ENCODE data around the gene ATP11B.
A peak's percentile ranks its signal among the peaks of the same experiment; 100 is the strongest.
"Not testable (repeated sequence)": the region's sequence is repeated elsewhere in the genome, so short reads cannot be mapped to it uniquely, and the experiment has no call there.

ATP11B gene

DNA sequence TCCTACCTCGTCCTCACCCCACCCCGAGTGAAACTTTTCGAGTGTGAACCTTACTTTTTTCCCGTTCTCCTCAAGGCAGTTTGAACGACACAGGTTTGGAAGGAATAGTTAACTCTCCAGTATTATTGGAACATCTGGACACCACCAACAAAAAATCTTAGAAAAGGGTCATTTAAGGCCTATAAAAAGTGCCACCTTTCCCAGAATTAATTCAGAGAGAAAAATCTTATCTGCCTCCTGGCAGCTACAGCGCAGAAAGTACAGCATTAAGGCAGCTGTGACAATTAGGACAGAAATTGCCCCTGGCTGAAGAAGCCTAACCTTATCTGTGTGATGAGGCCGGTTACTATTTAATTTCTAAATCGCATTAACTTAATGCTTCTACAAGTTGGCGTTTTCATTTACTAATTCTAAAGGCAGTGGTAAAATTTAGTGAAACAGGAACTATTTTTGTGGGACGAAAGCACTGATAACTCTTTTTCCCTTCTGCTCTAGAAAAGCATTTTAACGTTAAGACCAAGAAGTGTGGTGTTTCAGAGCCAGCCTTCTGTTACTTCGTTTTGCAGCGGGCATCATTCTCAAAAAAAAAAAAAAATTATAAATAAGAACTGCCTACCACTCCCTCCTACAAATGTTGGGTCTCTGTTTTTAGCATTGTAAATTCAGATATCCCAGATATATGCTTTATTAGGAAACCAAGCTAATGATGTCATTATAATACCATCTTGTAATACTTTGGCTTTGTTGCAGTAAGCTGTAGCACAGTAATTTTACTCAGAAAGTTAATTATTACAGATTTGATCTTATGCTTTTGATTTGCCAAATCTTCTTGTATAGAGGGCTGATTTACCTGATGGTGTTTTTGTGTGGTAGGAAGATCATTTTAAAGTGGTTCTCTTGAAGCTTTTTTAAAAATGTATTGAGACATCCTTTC is 1.4 kb downstream of the ATP11B start:
- no peak for DNase-seq (ENCODE audit: low read depth in 2 of 2)

DNA sequence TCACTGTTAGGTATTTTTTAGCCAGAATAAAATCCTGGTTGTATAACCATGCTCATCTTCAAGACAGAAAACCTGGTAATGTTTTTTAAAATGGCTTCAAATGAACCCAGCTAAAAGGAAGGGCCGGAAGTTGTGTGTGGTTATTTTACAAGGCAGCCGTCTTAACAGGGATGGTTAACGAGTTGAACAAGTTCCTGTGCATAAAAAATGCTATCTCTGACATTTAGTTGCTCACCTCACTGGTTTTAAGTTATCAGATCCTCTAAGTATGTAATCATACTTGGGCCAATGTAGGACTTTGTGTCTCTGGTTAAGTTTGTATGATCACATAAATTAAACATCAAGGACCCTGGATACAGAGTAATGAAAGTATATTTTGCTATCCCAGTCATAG is 2.1 kb downstream of the ATP11B start:
- peak; percentile 7 to 16 for DNase-seq (ENCODE audit: low read depth in 2 of 2)

DNA sequence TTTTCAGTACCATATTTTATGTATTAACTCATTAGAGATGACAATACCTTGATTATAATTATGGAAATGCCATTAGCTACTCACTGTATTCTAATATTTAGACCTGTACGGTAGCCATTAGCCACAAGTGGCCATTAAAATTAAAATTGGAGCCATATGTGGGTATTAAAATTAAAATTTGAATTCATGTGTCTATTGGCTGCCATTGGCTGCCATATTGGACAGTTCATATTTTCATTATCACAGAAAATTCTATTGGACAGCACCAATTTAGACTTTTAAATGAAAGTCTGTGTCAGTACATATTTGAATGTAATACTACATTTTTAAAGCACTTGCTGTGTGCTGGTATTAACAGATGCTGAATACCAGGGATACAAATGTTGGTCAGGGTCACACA is 3.0 kb downstream of the ATP11B start:
- no peak for DNase-seq (ENCODE audit: low read depth in 2 of 2)

DNA sequence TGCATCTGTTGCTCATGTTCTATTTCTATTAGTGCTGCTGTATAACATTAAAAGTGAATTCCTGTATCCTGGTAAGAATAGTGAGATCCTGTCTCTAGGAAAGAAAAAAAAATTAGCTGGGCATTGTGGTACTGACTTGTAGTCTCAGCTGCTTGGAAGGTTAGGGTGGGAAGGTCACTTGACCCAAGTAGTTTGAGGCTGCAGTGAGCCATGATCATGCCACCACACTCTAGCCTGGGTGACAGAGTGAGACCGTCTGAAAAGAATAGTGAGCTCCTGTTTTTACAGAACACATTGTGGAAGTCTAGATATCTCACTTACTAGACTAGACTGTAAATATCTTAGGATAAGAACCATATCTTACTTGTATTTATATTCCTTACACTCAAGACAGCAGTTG is 4.6 kb downstream of the ATP11B start:
- DNase-seq (ENCODE audit: low read depth in 2 of 2): no peak

DNA sequence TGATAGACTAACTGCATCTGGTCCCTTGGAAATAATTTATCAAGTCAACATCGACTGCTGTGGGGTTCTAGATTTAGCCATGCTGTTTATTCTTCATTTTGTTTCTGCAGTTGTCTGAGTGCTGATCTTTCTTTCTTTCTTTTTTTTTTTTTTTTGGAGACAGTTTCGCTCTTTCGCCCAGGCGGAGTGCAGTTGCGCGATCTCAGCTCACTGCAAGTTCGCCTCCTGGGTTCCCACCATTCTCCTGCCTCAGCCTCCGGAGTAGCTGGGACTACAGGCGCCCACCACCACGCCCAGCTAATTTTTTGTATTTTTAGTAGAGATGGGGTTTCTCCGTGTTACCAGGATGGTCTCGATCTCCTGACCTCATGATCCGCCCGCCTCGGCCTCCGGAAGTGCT is 5.8 kb downstream of the ATP11B start:
- DNase-seq (ENCODE audit: low read depth in 2 of 2): not testable (repeated sequence)

DNA sequence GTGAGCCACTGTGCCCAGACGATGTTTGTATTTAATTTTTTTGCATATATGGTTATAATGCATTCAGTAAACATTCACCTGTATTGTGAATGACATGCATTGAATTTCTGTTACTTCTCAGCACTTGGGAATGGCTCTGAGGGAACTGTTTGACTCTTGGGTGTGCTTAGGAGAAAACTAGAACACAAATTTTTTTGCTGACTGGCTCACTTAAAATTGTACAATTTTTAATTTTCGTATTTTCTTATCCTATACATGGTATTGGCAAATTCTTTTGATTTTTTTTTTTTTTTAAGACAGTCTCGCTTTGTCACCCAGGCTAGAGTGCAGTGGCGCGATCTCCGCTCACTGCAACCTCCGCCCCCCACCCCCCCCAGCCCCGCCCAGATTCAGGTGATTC is 7.2 kb downstream of the ATP11B start:
- no peak for DNase-seq (ENCODE audit: low read depth in 2 of 2)

DNA sequence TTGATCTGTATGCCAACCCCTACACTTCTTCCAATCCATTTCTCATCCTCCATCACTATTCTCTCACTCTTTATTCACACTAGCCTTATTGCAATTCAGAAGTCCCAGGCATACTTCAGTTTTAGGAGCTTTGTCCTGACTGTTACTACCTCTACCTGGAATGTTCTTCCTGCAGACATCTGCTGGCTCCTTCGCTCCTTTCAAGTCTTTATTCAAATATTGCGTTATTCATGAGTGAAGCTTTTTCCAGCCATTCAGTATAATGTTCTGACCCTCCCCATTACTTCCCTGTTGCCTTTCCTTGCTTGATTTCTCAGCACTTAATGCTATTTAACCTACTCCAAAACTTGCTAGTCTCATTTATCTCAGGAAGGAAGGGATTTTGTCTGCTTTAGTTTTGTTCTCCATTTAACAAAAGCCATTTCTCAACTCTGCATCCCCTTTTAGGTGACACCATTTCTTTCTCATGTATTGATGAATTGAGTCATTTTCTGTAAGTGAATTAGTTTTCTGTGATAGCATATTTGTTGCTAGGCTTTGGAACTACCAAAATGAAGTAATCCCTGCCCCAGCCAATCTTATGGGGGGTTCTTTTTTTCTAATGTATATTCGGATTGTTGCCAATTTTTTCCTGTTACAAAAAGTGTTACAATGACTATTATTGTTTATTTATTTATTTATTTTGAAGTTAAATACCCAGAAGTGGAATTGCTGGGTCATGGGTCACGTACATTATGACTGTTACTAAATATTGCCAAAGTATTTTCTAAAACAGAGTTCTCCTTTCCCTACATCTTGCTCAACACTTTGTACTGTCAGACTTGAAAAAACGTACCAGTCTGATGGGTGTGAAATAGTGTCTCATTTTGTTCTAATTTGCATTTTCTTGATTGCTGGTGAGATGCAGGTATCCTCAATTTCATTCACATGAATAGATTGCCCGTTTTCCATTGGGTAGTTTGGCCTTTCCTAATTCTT is 9.4 kb downstream of the ATP11B start:
- DNase-seq (ENCODE audit: low read depth in 2 of 2): no peak

DNA sequence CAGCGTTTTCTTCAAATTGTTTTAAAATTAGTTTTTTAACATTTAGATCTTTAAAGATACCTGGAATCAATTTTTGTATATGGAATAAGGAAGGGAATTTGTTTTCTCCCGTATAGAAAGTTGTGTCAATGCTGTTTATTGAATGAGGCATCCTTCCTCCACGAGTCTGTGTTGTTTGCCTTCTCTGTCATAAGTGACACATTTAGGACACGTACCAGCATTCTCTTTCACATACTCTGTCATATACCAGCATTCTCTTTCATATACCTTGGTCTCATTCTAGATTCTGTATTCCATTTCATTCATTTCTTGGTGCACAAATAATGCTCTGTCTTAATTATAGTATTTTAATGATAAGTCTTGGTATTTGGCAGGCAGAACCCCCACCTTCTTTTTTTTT is 10.3 kb downstream of the ATP11B start:
- DNase-seq (ENCODE audit: low read depth in 2 of 2): no peak

DNA sequence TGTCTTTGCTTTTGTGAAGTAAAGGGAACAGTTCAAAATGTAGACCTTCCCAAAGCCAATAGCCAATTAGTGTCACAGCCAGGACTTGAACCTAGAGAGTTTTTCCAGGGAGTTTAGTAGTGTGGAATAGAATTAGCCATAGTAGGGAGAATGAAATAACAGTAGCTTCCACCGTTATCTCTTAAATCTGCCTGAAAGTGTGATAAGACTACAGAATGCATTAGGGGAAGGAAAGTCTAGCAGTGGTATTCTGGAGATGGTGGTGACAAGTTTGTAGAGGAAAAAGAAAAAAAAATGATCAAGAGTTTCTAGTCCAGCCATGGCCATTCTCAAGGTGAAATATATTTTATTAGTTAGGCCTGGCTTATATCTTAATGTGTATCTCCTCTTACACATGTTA is 13.8 kb downstream of the ATP11B start:
- no peak for DNase-seq (ENCODE audit: low read depth in 2 of 2)

DNA sequence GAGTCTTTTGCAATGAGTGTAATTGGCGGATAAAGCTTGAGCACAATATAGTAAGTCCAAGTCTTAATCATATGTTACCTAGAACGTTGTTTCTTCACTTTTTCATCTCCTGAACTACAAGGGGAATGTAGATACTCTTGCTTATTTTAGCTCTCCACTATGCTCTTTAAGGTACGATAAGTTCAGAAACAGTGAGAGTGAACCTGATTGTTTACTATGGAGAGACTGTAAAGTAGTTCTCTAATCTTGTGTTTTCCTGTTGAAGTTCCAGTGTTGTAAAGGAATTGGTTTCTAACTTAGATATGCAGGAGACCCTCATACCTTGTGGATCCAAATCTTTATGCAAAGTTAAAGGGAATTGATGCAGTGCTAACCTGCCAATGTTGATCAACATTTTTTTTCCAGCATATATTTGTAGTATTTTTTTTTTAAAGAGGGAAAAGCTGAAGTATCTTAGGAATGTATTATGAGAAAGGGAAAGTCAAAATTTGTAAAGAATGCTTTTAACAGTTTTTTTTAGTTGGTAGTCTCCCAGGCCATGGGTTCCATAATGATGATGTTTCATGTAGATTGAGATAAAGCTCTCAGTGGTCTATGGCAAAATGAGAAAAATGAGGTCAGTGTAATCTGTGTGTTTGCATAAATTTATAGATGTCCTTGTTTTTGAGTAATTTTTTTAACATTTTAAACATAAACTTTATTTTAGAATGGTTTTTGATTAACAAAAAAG is 14.9 kb downstream of the ATP11B start:
- DNase-seq (ENCODE audit: low read depth in 2 of 2): no peak

DNA sequence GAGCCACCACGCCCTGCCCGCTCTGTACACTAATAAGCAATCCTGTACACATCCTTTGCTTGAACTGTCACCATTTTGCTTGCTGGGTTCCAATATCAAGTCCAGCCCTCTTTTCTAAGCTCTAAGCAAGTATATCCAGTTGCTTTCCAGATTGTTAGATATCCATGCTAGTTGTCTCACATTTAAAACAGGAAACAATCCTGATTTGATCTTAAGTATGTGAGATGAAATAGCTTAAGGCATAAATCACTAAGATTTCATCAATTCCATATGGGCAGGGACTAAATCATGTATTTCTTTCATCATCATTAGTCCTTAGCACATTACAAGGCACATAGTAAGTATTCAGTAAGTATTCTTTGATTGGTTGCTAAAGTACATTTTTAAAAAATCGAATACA is 16.2 kb downstream of the ATP11B start:
- DNase-seq (ENCODE audit: low read depth in 2 of 2): no peak

DNA sequence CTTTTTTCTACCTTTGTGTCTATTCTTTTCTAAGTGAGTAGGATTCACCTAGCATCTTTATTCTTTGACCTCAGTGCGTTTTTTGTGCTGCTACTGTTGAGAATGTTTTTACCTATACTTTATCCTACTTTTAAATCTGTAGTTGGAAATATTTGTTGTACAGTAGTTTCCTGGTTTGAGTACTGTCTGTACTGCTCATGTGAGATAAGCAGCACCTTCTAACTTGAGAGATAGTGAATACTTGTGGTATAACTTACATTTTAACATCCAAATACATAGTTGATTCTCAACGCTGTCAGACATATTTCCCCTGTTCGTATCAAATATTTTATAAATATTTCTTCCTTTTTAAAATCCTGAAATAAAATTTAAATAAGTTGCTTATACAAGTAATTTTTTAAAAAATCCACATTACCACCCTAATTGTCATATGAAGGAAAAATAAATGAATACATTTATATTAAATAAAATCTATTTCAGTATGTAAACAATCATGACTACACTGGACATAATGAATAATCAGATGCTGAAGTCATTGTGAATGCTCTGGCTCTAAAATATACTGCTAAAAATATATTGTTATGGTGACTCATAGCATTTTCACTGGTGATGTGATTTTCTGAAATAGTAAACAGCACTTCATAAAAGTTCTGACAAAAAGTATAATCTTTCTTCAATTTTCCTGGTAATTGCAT is 17.4 kb downstream of the ATP11B start:
- DNase-seq (ENCODE audit: low read depth in 2 of 2): no peak

DNA sequence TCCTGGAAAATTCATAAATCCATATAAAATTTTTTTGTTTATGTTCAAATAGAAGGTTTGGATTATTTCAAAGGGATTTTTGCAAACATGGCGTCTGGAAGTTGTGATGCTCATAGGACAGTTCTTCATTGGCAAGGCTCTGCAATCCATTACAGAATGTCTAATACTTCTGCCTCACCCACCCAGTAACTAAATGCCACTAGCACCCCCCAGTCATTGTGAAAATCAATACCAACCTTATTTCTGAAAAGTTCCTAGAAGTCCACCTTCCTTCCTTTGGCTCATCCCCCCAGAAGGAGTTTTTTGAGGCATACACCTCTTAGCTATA is 17.9 kb downstream of the ATP11B start:
- no peak for DNase-seq (ENCODE audit: low read depth in 2 of 2)

DNA sequence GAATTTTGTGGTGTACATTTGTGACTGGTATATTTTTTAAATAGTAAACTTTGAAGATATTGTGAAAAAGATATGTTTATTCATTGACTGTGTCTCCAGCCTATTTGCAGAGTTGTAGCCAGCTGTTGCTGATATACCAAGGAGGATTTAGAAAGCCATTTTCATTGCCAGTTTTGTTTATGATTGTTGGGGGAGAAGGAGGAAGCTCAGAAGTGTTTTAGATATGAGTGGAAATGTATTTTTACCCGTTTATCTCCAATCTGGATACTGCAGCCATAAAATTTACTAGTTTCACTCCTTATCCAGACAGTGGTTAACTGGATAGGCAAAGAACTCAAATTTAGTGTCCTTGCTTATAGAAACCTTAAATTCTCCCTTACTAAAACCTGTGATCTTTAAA is 18.8 kb downstream of the ATP11B start:
- DNase-seq (ENCODE audit: low read depth in 2 of 2): no peak

DNA sequence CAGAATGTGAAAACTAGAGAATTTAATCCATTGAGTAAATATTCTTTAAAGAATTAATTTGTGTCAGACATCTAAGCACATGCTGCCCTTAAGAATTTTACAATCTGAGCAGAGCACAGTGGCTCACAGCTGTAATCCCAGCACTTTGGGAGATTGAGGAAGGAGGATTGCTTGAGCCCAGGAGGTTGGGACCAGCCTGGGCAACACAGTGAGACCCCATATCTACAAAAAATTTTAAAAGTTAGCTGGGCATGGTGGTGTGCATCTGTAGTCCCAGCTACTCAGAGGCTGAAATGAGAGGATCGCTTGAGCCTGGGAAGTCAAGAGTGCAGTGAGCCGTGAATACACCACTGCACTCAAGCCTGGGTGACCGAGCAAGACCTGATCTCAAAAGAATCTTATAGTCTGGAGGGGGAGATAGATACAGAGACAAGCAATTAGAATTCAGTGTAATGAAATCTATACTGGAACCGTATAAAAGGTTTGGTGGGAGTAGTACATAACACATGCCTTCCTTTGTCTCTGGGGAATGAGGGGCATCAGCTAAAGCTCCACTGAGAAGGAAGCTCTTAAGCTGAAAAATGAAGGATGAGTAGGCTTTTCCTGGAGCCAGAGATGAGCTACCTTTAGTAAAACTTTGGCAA is 21.2 kb downstream of the ATP11B start:
- no peak for DNase-seq (ENCODE audit: low read depth in 2 of 2)

DNA sequence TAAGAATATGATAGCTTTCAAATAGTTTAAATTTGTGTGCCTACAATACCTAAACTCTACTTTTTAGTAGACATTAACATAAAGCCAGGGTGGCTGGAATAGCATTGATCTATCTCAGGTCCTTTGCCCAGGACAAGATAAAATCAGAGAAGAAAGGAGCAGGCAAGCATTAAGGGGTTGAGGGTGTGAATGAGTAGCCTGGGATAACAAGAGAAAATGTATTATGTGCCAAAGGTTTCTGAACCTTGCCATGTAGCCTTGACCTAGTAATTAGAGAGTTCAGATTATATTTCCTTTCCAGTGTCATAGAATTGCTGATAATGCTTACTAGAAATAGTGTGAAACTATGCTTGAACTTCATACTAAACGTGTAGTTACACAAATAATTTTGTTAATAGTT is 22.9 kb downstream of the ATP11B start:
- no peak for DNase-seq (ENCODE audit: low read depth in 2 of 2)

DNA sequence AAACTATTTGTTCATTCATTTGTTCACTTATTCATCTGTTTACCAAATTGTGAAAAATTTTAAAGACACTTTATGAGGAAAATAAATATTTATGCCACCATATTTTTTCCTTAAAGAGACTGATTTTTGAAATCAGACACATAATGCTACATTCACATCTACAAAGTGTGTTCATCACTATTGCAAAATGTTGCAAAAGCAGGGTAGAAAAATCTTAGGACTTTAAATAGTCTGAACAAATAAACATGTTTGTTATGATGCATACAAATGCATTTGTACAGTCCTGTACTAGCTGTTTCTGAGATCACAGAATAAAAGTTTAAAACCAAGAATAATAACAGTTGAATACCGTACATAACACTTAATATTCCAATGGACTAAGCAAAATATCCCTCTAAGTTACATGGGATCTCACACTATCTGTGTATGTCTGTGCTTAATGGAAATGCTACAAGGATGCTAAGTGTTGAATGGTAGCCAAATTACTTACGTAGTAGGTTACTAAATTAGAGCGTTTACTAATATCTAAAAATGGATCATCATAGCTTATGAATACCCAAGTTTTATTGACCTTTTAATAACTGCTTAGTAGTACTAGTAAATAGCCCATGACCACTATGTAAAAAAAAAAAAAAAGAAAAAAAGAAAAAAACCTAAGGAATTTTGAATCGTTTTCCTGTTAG is 25.1 kb downstream of the ATP11B start:
- DNase-seq (ENCODE audit: low read depth in 2 of 2): no peak

DNA sequence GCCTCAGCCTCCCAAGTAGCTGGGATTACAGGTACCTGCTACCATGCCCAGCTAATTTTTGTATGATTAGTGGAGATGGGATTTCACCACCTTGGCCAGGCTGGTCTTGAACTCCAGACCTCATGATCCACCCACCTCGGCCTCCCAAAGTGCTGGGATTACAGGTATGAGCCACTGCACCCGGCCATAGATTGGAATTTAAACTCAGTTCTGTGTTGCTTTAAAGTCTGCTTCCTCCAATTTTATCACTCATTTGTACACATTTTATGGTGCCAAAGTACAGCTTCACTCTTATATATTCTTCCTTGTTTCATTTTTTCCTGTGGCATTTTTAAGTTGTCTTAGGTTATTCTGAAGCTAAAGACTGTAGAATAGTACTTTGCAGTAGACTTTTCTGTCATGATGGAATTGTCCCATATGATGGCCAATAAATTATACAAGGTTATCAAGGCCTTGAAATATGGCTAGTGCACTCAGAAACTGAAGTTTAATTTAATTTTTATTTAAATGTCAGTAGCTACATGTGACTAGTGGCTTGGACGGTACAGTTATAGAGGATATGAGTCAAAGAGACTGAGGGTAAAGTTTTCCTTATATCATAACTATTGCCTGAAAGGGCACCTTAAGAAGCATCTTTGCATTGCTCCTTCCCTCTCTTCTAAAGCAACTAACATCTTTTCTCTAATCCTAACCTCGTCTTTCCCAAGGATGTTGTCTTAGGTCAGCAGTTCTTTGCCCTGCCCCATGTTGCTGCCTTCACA is 28.1 kb downstream of the ATP11B start:
- DNase-seq (ENCODE audit: low read depth in 2 of 2): no peak

DNA sequence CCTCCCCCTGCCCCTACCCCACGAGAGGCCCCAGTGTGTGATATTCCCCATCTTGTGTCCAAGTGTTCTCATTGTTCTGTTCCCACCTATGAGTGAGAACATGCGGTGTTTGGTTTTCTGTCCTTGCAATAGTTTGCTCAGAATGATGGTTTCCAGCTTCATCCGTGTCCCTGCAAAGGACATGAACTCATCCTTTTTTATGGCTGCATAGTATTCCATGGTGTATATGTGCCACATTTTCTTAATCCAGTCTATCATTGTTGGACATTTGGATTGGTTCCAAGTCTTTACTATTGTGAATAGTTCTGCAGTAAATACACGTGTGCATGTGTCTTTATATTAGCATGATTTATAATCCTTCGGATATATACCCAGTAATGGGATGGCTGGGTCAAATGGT is 29.0 kb downstream of the ATP11B start:
- not testable (repeated sequence) for DNase-seq (ENCODE audit: low read depth in 2 of 2)

DNA sequence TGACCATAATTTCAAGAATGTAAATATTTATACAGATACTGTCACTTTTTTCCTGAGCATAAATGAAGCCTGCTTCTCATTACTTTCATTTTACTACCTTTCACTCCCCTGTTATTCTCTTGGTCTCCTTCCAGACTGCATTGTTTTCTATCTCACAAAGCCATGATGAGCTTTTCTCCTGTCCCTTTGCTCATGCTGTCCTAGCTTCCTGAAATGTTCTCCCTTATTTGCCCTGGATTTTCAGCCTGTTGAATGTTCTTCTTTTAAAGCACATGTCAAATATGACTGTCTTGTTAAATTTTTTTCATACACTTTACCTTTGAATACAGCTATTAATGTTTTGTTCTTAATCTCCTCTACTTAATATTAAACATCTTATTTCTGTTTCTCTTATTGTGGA is 31.7 kb downstream of the ATP11B start:
- no peak for DNase-seq (ENCODE audit: low read depth in 2 of 2)
